CD4-positive, alpha-beta T cell treated with Interferon alpha-2 for 1 hour (primary cell): ENCODE data around the gene PIK3C2B.

Experiments used
- DNase-seq, 2 donors: peaks; one replicate each; pipeline ENCODE4 v3.0.0-alpha.2; 2020 to 2022

Gene PIK3C2B

GRCh38 chr1:204477036-204477740 is 17.4 kb downstream of the PIK3C2B start:
- DNase-seq = no peak

DNA sequence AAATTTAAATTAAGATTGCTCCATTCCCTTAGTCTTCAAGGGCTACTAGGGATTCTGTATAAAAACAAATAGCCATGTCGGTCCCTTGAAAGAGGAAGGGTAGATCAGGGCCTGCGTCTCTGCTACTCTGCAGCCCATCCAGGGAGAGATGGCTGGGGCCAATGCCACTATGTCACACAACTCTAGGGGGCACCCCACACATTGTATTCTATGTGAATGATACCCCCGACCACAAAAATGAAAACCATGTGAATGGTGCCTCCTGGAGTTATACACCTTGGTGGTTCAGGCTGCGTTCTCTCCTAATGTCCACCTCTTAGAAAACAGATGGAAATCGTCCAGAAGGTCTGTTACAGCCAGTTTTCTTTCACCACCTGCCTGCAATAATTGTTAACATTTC is 18.0 kb downstream of the PIK3C2B start:
- DNase-seq = no peak

DNA sequence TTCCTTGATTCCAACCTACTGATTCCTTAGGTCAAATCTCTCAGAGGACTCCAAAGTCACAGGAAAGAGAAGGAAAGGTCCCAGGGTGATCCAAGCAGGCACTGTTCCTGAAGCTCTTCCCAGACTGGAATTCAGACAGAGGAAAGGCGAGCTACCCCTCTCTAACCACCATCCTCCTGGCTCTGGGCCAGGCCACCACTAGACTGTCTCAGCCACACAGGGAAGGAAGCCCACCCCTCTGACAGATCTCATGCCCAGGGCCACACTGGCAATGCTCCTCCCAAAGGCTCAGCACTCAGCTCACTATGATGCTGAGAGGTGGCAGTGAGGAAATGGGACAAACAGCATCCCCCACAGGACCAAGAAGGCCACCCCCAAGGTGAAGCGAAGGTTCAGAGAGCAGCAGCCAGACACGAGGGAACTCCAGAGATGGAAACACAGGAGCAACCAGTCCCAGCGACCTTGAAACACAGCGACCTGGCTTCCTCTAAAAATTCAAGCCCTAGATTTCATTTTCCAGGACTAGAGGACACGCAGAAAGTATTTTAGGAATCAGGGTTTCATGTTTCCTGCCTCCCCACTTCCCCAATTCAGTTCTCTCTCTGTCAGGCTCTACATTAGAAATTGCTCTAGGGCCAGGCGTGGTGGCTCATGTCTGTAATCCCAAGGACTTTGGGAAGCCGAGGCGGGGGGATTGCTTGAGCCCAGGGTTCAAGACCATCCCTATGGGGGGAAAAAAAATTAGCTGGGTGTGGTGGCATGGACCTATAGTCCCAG is 18.8 kb downstream of the PIK3C2B start:
- no peak for DNase-seq

- no peak for DNase-seq
Observed at GRCh38 chr1:204473400-204473965, 21.1 kb downstream of the PIK3C2B start.

DNA sequence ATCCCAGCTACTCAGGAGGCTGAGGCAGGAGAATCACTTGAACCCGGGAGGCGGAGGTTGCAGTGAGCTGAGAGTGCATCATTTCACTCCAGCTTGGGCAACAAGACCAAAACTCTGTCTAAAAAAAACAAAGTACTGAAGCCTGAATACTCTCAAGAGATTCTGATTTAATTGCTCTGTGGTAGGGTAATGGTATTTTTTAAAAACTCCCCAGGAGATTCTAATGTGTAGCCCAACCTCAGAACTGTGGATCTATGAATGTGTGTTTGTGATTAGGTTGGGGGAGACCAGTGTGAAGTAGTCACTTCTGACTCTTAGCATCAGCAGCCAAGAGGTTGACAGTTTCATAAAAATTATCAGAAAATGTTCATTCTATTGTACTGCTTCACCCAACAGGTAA is 21.9 kb downstream of the PIK3C2B start:
- no peak for DNase-seq

GRCh38 chr1:204471687-204472086 is 22.9 kb downstream of the PIK3C2B start:
- DNase-seq = no peak

GRCh38 chr1:204469304-204469703 is 25.3 kb downstream of the PIK3C2B start:
- no peak for DNase-seq

DNA sequence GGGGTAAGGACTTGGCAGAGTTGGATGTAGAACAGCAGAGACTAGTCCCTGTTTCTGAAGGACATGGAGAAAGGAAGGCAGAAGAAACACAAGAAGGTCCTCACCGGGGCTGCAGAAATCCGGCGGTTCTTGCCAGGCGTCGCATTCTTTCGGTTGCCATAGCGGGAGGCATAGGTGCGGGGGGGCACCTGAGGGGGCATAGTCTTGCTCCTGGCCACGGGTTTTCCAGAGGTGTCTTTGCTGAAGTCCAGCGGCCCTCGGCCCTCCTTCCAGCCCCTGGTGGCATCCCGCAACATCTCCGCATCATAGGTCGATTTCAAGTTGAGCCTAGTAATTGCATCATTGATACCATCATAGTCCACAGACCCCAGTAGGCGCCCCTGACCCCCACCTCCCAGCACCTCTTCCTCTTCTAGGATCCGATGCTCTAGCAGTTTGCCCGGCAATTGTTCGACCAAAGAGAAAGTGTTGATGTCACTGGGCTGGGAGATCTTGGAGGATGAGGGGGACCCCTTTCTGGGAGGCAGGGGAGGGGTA is 25.8 kb downstream of the PIK3C2B start:
- no peak for DNase-seq

DNA sequence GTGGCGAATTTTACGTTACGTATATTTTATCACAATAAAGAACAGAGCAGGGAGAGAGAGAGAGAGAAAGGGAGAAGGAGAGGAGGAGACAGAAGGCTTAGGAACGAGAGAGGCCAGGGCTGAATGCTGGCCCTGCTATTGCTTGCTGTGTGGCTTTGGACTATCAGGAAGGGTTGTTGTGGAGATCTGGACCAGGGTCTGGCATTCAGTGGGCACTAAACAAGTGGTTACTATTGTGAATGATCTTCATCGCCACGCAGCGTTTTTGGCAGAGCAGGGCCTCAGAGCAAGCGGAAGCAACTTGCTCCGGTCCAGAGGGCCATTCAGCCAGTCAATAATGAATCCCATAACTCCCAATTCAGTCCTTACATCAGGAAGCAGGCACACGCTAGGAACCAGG is 26.4 kb downstream of the PIK3C2B start:
- no peak for DNase-seq

- no peak for DNase-seq
Observed at GRCh38 chr1:204466416-204467405, 27.9 kb downstream of the PIK3C2B start.

DNA sequence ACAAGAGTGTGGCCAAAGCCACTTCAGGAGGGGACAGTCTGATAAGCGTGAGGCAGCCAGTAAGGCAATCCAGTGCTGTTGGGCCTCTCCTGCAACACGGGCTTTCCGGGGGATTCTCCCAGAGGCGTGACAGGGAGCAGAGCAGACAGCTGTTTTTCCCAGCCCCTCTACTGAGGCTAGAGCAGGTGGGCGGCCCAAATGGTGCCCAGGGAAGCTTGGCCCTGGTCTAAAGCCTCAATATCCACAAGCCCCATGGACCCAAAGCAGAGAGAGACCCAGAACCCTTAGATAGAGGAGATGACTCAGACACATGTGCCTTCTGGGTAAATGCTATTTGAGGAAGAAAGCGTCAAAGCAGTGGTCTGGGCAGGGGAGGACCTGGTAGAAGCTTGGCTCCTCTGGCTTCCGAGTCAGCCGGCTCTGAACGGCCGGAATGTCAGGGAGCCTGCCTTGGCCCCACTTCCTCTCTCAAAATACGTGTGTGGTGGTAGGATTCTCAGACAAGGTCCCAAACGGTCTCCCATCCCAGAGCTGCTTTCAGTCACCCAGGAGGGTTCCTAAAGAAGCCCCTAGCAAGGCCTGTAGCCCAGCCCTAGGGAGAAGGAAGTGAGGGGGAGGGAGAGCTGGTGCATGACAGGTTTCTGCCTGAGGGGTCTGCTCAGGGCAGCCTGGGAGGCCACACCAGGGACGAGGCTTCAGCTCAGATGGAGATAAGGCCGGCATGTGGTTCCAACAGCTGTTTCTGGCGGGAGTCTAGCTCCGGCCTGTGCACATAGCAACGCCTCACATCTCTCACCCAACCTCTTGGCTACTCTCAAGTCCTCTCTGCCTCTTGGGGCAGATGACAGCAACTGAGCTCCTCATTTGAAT is 28.8 kb downstream of the PIK3C2B start:
- peak in 1 of 2 donors; percentile 21 for DNase-seq

- no peak for DNase-seq
Observed at GRCh38 chr1:204464701-204465100, 29.9 kb downstream of the PIK3C2B start.

- no peak for DNase-seq
Observed at GRCh38 chr1:204464187-204464631, 30.4 kb downstream of the PIK3C2B start.

DNA sequence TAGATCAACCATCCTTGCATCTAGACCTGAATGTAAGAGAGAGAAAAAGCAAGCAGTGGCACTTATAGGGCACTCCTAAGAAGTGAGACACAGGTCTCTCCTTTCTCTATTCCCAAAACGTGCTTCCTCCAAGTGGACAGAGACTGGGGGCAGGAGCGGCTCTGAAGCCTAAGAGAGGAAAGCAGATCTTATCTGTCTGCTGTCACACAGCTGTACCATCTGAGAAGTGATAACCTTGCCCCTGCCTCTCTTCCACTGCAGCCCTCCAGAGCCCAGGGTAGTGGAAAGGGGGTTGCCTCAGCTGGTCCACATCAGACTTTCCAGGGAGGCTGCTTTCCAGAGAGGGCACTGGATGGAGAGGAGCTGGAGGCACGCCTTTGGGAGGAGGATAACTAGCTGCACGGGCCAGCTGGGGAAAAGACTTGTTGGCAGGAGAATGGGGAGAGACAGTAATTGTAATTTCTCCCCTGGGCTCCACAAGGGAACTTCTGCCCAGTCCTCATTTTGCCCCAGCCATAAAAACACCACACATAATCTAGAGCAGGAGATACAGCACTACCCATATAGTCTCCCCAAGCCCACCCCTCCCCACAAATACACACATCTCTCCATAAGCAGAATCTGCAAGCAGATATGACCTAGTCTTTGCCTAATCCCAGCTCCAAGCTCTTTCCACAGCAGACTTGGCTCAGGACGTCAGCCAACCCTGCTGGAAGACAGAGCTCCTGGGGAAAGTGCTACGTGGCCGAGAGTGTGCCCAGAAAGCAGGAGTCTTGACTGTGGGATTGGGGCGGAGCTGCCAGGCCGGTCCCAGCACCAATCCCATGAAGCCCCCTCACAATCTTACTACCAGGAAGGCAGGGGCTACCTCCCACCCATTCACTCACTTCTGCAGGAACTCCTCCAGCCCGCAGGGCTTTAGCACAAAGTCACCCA is 31.2 kb downstream of the PIK3C2B start:
- DNase-seq = no peak

DNA sequence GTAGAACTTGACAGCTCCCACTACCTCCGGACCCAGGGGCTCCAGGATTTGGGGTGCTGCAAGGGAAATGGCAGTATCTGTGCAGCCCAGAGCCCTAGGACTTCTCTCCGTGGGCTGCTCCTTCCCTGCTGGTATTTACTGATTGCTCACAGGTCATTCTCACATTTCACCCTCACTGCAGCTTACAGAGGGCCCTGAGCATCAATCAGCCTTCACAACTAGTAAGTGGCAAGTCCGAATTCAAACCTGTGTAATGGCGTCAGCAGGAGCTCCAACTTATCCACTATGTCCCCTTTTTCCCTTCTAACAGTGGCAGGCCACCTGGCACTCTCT is 32.4 kb downstream of the PIK3C2B start:
- DNase-seq = no peak

DNA sequence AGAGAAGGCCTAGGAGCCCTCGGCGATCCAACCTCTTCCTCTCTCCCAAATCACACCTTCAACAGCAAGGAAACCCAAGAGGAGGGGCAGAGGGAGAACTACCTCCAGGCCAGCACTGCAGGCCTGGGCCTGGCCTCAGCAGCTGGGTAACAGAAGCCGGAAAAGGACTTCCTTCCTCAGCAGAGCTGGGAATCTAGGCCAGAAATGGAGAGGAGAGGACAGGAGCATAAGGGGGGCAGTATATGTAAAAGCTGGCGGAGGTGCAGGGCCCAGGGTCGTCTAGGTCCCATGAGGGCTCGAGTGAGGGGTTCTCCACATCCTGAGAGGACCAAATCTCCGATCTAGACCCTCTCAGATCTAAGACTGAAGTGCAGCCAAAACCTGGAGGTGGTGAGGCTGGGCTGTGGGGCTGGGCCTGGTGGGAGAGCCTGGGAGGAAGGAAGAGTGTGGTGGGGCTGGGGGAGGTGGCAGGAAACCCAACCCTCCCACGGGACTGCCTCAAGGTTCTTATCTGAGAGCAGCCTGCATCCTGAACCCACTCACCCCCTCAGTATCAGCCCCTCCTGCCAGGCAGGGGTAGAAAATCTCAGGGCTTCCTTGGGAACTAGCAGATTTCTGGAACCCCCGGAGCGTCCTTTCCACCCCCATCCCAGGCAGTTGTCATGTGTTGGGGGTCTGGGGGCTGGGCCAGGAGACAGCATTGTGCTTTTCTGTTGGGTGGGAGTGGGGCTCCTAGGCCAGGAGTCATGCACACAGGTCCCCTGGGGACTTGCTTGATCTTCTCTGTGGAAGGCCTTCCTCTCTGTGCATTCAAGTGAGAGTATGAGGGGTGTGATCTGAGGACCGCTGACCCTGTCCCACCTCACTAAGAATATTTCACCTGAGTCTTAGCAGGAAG is 33.0 kb downstream of the PIK3C2B start:
- peak; percentile 21 to 41 for DNase-seq

DNA sequence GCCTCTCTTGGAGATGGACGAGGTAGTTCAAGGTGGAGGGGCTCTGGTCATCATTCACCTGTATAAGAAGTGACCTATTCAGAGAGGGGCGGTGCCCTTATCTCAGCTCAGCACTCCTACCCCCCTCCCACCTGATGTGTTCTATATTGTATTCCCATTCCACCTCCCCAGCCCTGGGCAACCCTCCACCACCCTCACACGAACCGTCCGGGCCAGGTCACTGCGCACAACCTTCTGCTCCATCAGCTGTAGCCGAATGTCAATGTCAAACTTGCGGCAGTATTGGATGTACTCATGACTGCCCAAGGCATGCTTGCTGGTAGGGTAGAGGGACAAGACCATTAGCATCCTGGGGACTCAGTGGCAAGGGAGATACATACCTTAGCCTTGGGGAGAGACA is 34.3 kb downstream of the PIK3C2B start:
- no peak for DNase-seq

- no peak for DNase-seq
Observed at GRCh38 chr1:204459706-204460105, 34.9 kb downstream of the PIK3C2B start.

DNA sequence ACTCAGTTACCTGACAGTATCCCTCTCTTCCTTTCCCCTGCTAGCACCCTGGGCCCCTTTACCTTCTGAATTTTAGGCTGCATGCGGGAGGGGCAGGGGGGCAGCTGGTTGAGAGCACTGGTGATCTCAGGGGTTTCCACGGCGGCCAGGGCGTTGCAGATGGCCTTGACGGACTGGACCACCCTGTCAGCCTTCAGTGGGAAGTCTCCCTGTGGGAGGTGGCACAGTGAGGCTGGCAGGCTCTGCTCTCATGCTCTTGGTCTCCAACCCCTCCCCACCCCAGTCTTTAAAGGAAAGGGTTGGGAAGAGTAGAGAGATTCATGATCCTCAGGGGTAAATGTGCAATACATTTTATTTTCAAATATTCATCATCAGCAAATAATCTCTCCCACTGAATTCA is 36.9 kb downstream of the PIK3C2B start:
- no peak for DNase-seq
